Germinal center (tissue), 1 donor: Measurements from ENCODE around the gene SPZ1.
"Not testable (repeated sequence)": the region's sequence is repeated elsewhere in the genome, so short reads cannot be mapped to it uniquely, and the experiment has no call there.

ENCODE experiments used
- DNase-seq: peaks from one replicate; pipeline ENCODE4 v3.0.0; 2012; ENCODE audit warnings: mixed read lengths, low spot score

SPZ1 gene

DNA sequence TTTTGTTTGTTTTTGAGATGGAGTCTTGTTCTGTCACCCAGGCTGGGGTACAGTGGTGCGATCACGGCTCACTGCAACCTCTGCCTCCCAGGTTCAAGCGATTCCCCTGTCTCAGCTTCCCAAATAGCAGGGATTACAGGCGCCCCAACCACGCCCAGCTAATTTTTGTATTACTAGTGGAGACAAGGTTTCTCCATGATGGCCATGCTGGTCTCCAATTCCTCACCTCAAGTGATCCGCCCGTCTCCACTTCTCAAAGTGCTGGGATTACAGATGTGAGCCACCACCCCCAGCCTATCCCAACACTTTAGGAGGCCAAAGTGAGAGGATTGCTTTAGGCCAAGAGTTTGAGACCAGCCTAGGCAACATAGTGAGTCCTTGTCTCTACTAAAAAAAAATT is 19.3 kb downstream of the SPZ1 start:
- no peak for DNase-seq

DNA sequence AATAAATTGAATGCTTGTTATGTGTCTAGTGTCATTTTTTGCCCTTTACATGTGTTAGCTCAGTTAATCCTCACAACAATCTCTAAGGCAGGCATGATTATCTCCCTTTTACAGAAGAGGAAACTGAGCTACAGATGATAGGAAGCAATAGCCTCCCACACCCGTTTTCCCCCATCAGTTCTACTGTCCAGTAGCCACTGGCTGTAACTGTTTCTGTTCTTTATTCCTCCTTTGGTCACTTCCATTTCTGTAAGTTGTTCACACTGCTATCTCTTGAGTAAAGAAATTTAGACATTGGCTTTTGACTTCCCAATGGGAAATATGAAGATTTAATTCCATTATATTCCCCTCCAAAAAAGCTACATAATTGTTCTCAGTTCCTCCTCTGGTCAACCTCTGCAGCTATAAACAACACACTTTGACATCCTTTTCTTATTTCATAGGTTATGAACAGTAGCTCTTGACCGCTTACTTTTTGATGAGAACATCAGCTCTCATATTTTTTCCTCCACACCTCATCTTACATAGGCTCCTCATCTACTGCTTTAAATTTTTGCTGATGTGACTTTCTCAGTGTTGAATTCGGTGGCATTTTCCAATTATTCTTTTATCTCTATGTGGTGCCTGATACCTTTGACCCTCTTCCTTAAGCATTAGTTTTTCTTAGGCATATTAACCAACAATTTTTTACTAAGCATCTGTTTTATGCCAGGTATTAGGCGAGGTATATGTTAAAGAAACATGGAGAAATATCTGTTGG is 21.4 kb downstream of the SPZ1 start:
- DNase-seq, result no peak

DNA sequence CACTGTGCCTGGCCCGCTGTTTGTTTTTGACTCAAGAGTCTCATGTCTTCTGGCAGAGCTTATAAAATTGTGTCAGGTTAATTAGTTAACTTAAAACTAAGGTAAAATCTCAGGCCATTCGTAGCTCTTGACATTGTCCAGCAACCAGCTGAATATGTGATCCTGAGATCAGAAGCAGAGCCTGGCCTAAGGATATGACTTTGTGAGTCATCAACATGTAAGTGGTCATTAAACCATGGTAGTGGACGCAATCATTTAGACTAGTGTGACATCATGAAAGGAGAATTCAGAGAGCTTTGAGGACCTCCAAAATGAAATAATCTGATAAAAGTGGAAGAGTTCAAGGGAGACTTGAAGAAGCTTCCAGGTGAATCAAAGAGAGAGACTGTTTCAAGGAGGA is 23.3 kb downstream of the SPZ1 start:
- DNase-seq, result no peak

DNA sequence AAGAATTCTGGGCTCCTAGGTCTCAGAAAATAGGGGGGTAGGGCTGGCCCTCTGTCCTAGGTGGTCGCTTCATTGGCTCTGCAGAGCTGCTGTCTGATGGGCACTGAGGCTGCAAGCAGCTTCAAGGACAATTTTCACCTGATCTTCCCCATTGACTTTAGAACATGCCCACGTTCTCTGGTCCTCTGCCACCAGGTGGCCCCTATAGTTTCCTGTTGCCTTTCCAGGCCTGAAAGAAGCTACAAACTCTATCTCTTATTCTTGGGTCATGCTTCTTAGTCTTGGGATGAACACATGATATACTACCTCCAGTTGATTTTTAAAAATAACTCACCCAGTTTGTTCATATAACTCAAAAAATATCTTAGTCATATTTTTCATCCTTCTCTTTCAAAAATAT is 26.3 kb downstream of the SPZ1 start:
- peak; percentile 13 for DNase-seq

DNA sequence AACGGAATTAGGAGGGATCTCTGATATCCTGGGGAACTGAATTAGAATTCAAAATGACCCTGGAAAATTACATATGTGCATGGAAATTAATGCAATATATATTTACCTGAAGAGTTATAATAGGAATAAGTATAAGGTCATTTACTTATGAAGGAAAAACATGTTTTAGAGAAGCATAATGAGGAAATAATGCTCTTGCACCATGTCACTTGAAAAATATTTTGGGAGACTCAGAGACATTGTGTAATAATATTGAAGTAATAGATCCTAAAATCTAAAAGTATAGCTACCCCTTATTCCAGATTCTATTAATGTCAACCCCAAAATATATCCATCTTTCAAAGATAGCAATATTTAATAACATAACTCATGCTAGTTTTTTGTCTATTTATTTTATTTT is 28.4 kb downstream of the SPZ1 start:
- no peak for DNase-seq

DNA sequence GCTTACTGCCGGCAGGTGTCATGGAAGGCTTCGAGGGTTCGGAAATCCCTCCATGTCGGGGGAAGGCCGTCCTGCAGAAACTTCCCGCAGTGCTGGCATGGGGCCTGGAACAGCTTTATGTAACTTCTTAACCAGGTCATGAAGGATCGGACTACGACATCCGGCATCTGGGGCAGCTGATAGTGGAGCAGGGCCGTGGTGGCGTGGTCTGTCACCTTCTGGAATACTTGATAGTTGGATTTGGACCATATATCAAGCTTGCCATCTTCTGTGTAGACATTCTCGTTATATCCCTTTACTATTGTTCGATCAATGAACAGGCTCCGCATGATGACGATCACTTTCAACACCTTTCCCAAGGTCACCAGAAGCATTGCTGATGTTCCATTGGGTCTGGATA is 31.2 kb downstream of the SPZ1 start:
- not testable (repeated sequence) for DNase-seq

DNA sequence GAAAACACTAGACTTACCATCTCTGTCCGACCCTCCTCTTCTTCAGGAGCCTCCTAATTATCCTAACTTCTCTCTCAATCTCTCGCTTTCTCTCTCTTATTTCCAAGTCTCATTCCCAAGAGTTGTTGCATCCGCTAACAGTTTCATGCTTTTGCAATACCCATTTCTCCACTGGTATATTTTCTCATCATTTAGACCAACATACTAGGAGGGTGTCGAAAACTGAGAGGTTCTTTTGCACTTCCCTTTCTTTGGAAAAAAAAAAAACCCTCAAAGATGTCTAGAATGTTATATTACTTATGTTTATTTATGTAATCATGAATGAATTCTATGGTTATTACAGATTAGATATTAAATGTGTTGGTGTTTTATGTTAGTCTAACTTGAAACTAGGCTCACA is 35.9 kb downstream of the SPZ1 start:
- no peak for DNase-seq

DNA sequence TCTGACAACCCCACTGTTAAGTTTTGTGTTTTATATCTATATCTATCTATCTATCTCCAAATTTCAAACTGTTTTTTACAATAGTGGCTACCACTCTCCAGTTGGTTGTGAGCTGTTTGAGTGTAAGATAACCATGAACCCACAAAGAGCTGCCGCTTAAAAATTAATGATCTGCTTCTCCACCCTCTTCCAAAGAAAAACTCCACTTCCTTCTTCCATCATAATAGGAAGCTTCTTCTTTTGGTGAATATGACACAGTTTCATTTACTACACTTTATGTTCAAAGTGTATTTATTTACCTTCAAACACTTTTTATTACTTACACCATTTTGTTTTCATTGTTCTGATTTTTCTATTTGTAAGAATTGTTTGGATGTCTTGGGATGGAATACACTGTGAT is 37.9 kb downstream of the SPZ1 start:
- no peak for DNase-seq

DNA sequence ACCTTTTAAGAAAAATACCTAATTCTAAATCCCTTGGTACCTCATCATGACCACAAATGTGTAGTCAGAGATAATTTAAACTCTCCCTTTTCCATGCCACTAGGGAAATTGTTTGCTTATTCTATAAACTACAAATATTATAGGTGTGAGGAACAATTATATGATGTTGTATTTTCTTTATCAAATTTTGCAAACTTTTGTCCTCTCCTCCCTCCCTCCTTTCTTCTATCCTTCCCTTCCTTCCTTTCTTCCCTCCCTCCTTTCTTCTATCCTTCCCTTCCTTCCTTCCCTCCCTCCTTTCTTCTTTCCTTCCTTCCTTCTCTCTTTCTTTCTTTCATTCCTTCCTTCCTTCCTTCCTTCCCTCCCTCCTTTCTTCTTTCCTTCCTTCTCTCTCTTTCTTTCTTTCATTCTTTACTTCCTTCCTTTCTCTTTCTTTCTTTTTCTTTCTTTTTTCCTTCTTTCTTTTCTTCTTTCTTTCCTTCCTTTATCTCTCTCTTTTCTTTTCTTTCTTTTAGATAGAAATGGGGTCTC is 41.2 kb downstream of the SPZ1 start:
- DNase-seq, result no peak

DNA sequence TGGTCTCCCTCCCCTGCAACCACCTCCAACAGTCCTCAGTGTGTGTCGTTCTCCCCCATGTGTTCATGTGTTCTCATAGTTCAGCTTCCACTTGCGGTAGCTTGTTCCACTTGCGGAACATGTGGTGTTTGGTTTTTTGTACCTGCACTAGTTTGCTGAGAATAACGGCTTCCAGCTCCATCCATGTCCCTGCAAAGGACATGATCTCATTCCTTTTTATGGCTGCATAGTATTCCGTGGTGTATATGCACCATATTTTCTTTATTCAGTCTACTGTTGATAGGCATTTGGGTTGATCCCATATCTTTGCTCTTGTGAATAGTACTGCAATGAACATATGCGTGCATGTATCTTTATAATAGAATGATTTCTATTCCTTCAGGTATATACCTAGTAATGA is 45.1 kb downstream of the SPZ1 start:
- DNase-seq, result no peak

DNA sequence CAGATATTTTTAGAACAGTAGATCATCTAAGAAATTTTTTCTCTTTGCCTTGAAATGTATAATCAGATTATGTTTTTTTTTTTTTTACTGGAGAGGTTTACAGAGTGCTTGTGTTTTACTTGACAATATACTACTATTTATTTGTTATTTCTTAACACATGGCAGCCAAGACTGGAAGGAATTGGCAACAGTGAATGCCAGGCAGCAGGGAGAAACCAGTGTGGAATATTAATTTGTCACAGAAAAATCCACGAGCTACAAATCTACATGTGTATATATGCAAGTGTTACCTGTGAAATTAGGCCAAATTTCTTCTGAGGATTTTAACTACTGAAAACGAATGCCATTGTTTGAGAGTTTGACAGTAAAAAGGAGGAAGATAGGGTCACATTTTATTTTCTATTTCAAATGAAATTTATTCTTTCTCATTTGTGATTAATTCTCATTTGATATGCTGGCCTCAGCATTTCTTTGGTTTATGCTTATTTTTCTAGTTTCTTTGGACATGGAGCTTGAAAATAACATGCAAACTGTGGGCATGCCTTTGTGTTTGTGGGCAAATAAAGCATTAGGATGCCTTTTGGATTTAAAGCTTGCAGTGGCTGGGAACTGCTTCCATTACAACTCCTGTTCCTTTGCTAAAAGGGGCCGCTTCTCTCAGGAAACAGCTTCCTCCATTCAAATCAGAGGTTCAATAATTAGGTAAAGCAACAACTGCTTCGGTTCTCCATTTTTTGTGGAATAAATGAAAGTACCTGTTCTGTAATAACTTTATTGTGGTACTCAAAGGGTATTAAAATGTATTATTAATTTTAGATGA is 49.1 kb downstream of the SPZ1 start:
- no peak for DNase-seq

DNA sequence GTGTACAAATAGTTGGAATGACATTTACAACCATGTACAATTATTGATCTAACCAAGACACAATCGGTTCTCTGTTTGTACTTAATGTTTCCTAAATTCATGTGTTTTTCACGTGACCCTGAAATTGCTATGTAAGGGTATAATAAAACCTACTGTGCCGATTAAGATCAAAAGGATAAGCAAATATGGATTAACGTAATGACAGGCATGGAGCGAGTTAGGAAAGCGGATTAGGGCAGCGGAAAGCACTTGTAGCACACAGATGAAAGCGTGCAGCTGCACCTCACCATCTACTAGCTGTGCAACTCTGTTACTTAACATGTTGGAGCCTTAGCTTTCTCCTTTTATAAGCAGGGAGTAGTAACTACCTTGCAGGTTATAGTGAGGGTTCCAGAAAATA is 49.7 kb downstream of the SPZ1 start:
- DNase-seq, result no peak

DNA sequence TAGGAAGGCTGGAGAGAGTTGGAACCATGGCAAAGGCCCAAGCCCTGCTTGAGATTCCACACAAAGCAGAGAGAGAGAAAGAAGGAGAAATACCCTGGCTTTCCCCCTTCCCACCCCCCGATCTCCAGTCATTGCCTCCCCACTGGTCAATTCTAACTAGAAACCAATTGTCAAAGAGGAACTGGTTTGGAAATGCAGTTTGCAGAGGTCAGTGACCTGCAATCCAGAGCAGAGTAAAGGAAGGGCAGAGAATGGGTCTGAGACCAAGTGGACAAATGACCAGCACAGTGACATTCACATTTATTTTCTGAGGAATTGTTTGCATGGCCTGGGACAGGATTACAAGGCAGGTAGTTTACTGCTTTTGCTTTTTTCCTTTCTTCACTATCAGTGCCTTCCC is 50.6 kb downstream of the SPZ1 start:
- DNase-seq, result no peak
